SK-N-SH (cell line): ENCODE results near the gene MED6.

Experiments used
- EP300 ChIP-seq, 2 experiments: IDR thresholded peaks; 2 replicates each; pipeline versions ENCODE4 v1.4.0 to v1.6.1; 2012; ENCODE audit warnings: borderline replicate concordance in 1 of 2, low read depth in 1 of 2, low read length in 1 of 2
- EZH2phosphoT487 ChIP-seq: fragments of 200-600 bp; sonication (generic); IDR thresholded peaks from 2 replicates; pipeline ENCODE4 v1.6.1; 2017; ENCODE audit warnings: low read depth, mixed run types, mild to moderate bottlenecking, antibody characterized with exemption, moderate library complexity, borderline replicate concordance
- FOSL2 ChIP-seq: IDR thresholded peaks from 2 replicates; pipeline ENCODE4 v1.4.0; 2012; ENCODE audit warnings: low read depth, mild to moderate bottlenecking, moderate library complexity, borderline replicate concordance
- JUND ChIP-seq: IDR thresholded peaks from 2 replicates; pipeline ENCODE4 v1.4.0; 2012
- MXI1 ChIP-seq: IDR thresholded peaks from 2 replicates; pipeline ENCODE4 v1.6.1; 2012; ENCODE audit warnings: mild to moderate bottlenecking, low read depth, low read length, improper control_type of control experiment
- NFIC ChIP-seq: IDR thresholded peaks from 2 replicates; pipeline ENCODE4 v1.4.0; 2012; ENCODE audit warnings: borderline replicate concordance
- POLR2AphosphoS5 ChIP-seq: IDR thresholded peaks from 2 replicates; pipeline ENCODE4 v1.6.1; 2012; ENCODE audit warnings: low read depth, low read length
- RAD21 ChIP-seq: IDR thresholded peaks from 2 replicates; pipeline ENCODE4 v1.6.1; 2012; ENCODE audit warnings: mild to moderate bottlenecking, low read length
- RCOR1 ChIP-seq: fragments of 150-350 bp; IDR thresholded peaks from 2 replicates; pipeline ENCODE4 v1.6.1; 2017; ENCODE audit warnings: antibody characterized with exemption, low read length
- YY1 ChIP-seq: IDR thresholded peaks from 2 replicates; pipeline ENCODE4 v1.4.0; 2012; ENCODE audit warnings: low read depth, mild to moderate bottlenecking
- TF ChIP-seq, protein P1 (sequence below): fragments of 200-600 bp; sonication (generic); IDR thresholded peaks from 2 replicates; pipeline ENCODE4 v1.6.1; 2017; ENCODE audit warnings: antibody characterized with exemption, mild to moderate bottlenecking, moderate library complexity
- TF ChIP-seq, protein P2 (sequence below): IDR thresholded peaks from 2 replicates; pipeline ENCODE4 v1.4.0; 2012; ENCODE audit warnings: low read depth, borderline replicate concordance
- TF ChIP-seq, protein P3 (sequence below): IDR thresholded peaks from 2 replicates; pipeline ENCODE4 v1.4.0; 2012; ENCODE audit warnings: low read depth, borderline replicate concordance

DNA sequence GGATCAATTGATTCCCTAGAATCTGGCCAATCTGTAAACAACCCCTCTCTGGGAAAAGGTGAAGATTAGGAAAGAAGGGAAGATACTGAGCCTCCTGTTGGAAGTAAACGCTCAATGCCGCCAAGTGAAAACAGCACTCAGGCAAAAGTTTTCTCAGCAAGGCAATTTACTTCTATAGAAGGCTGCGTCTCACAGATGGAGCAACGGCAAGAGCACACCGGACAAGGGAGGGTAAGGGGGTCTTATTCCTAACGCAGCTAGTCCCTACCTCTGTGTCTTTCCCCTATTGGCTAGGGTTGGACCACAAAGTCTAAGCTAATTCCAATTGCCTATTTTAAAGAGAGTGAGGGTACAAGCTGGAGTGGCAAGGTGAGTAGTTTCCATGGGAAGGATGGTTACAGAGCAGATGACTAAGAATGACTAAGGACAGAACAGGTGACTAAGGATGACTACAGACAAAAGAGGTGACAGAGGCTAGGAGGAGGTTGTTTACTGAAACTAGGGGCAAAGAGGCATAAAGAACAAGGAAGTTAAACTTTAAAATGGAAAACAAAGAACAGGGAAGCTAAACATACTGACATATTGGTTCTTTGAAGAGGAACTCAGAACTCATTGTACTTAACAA lies 35.6 kb upstream of the MED6 start:
- TF ChIP-seq, protein P1, sequence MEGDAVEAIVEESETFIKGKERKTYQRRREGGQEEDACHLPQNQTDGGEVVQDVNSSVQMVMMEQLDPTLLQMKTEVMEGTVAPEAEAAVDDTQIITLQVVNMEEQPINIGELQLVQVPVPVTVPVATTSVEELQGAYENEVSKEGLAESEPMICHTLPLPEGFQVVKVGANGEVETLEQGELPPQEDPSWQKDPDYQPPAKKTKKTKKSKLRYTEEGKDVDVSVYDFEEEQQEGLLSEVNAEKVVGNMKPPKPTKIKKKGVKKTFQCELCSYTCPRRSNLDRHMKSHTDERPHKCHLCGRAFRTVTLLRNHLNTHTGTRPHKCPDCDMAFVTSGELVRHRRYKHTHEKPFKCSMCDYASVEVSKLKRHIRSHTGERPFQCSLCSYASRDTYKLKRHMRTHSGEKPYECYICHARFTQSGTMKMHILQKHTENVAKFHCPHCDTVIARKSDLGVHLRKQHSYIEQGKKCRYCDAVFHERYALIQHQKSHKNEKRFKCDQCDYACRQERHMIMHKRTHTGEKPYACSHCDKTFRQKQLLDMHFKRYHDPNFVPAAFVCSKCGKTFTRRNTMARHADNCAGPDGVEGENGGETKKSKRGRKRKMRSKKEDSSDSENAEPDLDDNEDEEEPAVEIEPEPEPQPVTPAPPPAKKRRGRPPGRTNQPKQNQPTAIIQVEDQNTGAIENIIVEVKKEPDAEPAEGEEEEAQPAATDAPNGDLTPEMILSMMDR, result no peak
- TF ChIP-seq RCOR1 (no peak), POLR2AphosphoS5 (no peak), RAD21 (no peak), FOSL2 (no peak), EZH2phosphoT487 (no peak), NFIC (no peak), EP300 (IDR thresholded peaks at IDR 0.05; ENCODE audit: borderline replicate concordance in 1 of 2, low read depth in 1 of 2, low read length in 1 of 2) (no peak), JUND (no peak), YY1 (no peak), MXI1 (no peak)
- TF ChIP-seq, protein P2, sequence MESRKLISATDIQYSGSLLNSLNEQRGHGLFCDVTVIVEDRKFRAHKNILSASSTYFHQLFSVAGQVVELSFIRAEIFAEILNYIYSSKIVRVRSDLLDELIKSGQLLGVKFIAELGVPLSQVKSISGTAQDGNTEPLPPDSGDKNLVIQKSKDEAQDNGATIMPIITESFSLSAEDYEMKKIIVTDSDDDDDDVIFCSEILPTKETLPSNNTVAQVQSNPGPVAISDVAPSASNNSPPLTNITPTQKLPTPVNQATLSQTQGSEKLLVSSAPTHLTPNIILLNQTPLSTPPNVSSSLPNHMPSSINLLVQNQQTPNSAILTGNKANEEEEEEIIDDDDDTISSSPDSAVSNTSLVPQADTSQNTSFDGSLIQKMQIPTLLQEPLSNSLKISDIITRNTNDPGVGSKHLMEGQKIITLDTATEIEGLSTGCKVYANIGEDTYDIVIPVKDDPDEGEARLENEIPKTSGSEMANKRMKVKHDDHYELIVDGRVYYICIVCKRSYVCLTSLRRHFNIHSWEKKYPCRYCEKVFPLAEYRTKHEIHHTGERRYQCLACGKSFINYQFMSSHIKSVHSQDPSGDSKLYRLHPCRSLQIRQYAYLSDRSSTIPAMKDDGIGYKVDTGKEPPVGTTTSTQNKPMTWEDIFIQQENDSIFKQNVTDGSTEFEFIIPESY, result no peak
- TF ChIP-seq, protein P3, sequence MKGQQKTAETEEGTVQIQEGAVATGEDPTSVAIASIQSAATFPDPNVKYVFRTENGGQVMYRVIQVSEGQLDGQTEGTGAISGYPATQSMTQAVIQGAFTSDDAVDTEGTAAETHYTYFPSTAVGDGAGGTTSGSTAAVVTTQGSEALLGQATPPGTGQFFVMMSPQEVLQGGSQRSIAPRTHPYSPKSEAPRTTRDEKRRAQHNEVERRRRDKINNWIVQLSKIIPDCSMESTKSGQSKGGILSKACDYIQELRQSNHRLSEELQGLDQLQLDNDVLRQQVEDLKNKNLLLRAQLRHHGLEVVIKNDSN, result no peak
